Osteocyte (in vitro differentiated cells): ENCODE measurements around the gene ARHGEF11. TPM values are rescaled to one million over a fixed set of nuclear protein-coding genes. Genes with fewer than 3 reads are reported as not detected.

Experiments
- DNase-seq: peaks from one replicate; pipeline ENCODE4 v3.0.0; 2021; ENCODE audit warnings: mixed read lengths; ENCODE audit not compliant: unreplicated experiment; ENCODE audit errors: extremely low spot score
- H3K27ac Mint-ChIP-seq: one replicate; pipeline ENCODE4 v1.8.0; 2021; ENCODE audit warnings: mild to moderate bottlenecking, mixed read lengths; ENCODE audit not compliant: unreplicated experiment
- H3K27me3 Mint-ChIP-seq: one replicate; pipeline ENCODE4 v1.8.0; 2021; ENCODE audit warnings: mixed read lengths; ENCODE audit not compliant: unreplicated experiment
- H3K36me3 Mint-ChIP-seq: one replicate; pipeline ENCODE4 v1.8.0; 2021; ENCODE audit warnings: mixed read lengths; ENCODE audit not compliant: unreplicated experiment
- H3K4me1 Mint-ChIP-seq: one replicate; pipeline ENCODE4 v1.8.0; 2021; ENCODE audit warnings: mixed read lengths; ENCODE audit not compliant: unreplicated experiment
- H3K4me3 Mint-ChIP-seq: one replicate; pipeline ENCODE4 v1.8.0; 2021; ENCODE audit warnings: mild to moderate bottlenecking, moderate library complexity, mixed read lengths; ENCODE audit not compliant: unreplicated experiment
- H3K9me3 Mint-ChIP-seq: one replicate; pipeline ENCODE4 v1.8.0; 2021; ENCODE audit warnings: mixed read lengths; ENCODE audit not compliant: unreplicated experiment
- CTCF ChIP-seq: fragments of 200-600 bp; sonication (generic); IDR thresholded peaks from 2 replicates; pipeline ENCODE4 v1.5.0; 2021; ENCODE audit warnings: antibody characterized with exemption, mild to moderate bottlenecking, moderate library complexity
- total RNA-seq: library from RNA; stranded (reverse); gene quantifications from 2 replicates; pipeline ENCODE4 v1.2.1, GENCODE V29; 2021

ARHGEF11 gene
- total RNA-seq, 1 donor from 2014 or later, result 42.2 TPM

GRCh38 chr1:156935505-156936128 is 109.9 kb downstream of the ARHGEF11 start:
- no peak overlapping the region for H3K27ac Mint-ChIP-seq
- no peak overlapping the region for H3K4me3 Mint-ChIP-seq
- DNase-seq, result no peak
- TF ChIP-seq CTCF, result no peak
- peaks cover 16% of the 10 kb centered on the region for H3K36me3 Mint-ChIP-seq
- no peaks in the 10 kb centered on the region for H3K4me1 Mint-ChIP-seq
- peaks cover 9% of the 10 kb centered on the region for H3K27me3 Mint-ChIP-seq
- H3K9me3 Mint-ChIP-seq, result no peaks in the 10 kb centered on the region

- no peak overlapping the region for H3K4me3 Mint-ChIP-seq
- no peaks in the 10 kb centered on the region for H3K9me3 Mint-ChIP-seq
- no peak for DNase-seq
- no peak overlapping the region for H3K27ac Mint-ChIP-seq
- TF ChIP-seq CTCF, result no peak
- peaks cover 2% of the 10 kb centered on the region for H3K4me1 Mint-ChIP-seq
- H3K36me3 Mint-ChIP-seq, result peaks cover 3% of the 10 kb centered on the region
- H3K27me3 Mint-ChIP-seq, result peaks cover 23% of the 10 kb centered on the region
These were observed 112.4 kb downstream of the ARHGEF11 start for GRCh38 chr1:156933136-156933535.

- Mint-ChIP-seq H3K27ac (no peak overlapping the region), H3K36me3 (peaks cover 2% of the 10 kb centered on the region), H3K27me3 (peaks cover 31% of the 10 kb centered on the region), H3K4me3 (no peak overlapping the region), H3K9me3 (no peaks in the 10 kb centered on the region), H3K4me1 (peaks cover 9% of the 10 kb centered on the region)
- TF ChIP-seq CTCF, result no peak
- DNase-seq, result no peak
These were observed 113.4 kb downstream of the ARHGEF11 start for GRCh38 chr1:156931974-156932710.

GRCh38 chr1:156931211-156931952 is 114.2 kb downstream of the ARHGEF11 start:
- no peaks in the 10 kb centered on the region for H3K9me3 Mint-ChIP-seq
- TF ChIP-seq CTCF, result no peak
- peaks cover 36% of the 10 kb centered on the region for H3K27me3 Mint-ChIP-seq
- H3K4me1 Mint-ChIP-seq, result peaks cover 12% of the 10 kb centered on the region
- H3K27ac Mint-ChIP-seq, result no peak overlapping the region
- peaks cover 2% of the 10 kb centered on the region for H3K36me3 Mint-ChIP-seq
- no peak overlapping the region for H3K4me3 Mint-ChIP-seq
- no peak for DNase-seq

- no peak for DNase-seq
- Mint-ChIP-seq H3K36me3 (peaks cover 2% of the 10 kb centered on the region), H3K4me1 (peaks cover 20% of the 10 kb centered on the region), H3K4me3 (no peak overlapping the region), H3K9me3 (no peaks in the 10 kb centered on the region), H3K27ac (no peak overlapping the region), H3K27me3 (peaks cover 42% of the 10 kb centered on the region)
- no peak for TF ChIP-seq CTCF
These were observed 115.1 kb downstream of the ARHGEF11 start for GRCh38 chr1:156930483-156930882.
